Activated naive CD4-positive, alpha-beta T cell treated with anti-CD3 and anti-CD28 coated beads, Interleukin-2, amount 50 U/mL, for 16 hours (primary cell): ENCODE results near the gene FASTKD2.

ENCODE experiments used
- DNase-seq: peaks from one replicate; pipeline ENCODE4 v3.0.0-alpha.2; 2020

The FASTKD2 gene

DNA sequence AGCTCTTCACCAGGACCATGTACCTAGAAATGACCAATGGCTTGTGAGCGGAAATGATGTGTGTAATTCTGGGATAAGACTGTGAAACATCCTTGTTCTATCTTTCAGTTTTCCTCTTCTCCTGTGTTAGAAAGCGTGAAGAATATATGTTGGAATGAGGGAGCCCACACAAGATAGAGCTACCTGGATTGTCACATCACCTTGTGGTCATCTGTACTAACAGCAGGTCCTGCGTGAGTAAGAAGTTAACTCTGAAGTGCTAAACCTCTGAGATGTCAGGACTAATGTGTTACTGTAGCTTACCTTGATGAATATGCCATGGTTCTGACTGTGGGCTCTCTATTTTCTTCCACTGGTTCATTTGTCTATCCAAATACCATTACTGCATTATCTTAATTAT lies 75.6 kb downstream of the FASTKD2 start:
- no peak for DNase-seq
